SKM-1 treated with dmso at 0.1 percent for 144 hours (cell line): ENCODE measurements around the gene SCAMP2.

Experiments
- DNase-seq: peaks from one replicate; lab custom pipeline; 2025; ENCODE audit not compliant: unreplicated experiment; lab: John Stamatoyannopoulos, UW

Gene SCAMP2

DNA sequence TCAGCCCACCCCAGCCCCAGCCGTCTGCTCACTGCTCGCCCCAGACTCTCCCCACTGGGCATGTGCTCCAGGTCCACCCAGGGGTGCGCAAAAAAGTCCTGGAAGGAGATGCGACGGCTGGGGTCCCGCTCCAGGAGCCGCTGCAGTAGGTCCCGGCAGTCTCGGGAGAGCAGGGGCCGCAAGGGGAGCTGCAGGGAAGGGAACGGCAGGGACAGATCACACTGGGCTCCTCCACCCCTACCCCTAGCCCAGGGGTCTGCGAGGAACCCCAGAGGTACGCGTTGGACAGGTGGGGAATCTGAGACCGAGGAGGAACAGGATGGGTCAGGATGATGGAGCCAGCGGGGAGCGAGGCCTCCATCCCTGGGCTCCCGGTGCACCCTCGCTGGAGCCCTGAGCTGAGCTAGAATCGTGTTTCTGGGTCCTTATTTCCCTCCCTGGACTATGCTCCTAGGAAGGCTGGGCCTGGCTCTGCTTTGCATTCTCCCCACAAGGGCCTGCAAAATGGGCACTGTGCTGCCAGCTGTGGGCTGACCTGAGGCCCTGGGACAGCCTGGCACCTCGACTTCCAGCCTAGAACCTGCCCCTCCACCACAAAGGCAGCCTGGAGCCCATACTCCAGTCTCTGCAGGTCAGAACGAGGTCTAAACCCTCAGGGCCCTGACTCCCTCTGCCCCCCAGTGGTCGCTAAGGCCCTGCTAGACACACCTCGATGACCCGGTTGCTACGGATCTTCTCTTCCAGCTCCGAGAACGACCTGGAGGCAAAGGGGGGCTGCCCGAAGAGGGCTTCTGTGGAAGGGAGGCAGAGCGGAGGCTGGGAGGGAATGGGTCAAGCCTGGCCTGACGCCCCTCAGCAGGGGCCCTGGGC lies 33.4 kb downstream of the SCAMP2 start:
- DNase-seq: no peak

DNA sequence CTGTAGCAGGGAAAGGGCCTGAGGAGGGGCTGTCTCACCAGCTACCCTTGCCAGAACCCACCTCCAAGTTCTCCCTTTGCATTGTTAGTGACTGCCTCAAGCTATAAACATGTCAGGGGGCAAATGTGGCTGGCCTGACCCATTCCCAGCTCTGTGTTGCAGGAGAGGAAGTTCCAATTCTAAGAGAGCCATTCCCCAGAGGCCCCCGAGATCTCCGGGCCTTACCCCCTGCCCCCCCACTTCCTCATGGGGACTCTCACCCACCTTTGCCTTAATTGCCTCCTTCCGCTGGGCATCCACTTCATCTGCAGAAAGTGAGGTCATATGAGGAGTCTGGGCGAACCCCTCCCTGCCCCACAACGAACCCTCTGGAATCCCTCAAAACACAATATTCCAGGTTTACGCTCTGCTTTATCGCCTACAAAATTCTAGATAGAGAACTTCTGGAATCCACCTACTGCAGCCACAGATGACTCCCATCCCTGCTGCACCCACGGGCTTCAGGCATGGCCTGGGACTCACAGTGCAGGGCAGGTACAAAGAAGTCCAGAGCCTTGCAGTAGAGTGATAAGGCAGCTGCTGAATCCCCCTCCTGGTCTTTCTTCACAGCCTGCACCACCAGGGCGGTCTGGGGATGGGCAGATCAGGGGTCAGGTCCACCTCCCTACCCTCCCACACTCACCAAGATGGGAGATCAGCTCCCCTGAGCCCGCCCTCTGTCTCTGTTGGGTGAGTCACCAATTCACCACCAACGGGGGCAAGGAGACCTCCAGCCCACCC lies 34.2 kb downstream of the SCAMP2 start:
- no peak for DNase-seq

DNA sequence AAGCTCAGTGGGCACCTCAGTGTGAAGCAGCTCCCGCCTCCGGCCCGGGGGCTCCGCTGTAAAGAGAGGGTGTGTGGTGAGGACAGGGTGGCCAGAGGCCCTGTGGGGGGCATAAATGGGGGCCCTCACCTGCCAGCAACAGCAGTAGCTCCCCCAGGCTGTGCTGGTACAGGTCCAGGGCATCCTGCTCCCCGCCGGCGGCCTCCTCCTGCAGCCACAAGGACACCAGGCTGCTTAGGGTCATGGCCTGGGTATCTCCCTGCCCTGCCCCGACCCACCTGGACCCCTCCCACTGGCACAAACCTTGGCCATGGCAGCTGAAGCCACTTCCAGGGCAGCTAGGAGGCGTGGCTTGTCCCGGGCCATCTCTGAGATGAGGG lies 35.0 kb downstream of the SCAMP2 start:
- no peak for DNase-seq

- no peak for DNase-seq
These were observed 35.6 kb downstream of the SCAMP2 start for GRCh38 chr15:74837482-74838136.

DNA sequence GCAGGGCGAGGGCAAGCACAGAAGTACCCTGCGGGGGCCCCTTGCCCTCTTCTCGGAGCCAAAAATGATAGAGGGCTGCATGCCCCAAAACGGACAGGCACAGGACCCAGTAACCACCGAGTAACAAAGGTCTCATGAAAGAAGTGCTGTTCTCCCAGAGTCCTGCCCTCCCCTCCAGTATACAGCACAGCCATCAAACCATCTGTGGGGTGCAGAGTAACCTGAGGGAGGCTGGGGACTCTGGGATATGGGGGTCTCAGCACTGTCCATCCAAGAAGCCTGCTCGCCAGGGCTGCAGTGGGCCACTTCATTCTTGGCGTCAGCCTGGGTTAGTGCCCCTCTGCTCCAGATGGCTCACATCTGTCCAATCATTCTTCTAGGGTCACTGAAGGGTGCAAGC lies 36.3 kb downstream of the SCAMP2 start:
- DNase-seq: no peak

DNA sequence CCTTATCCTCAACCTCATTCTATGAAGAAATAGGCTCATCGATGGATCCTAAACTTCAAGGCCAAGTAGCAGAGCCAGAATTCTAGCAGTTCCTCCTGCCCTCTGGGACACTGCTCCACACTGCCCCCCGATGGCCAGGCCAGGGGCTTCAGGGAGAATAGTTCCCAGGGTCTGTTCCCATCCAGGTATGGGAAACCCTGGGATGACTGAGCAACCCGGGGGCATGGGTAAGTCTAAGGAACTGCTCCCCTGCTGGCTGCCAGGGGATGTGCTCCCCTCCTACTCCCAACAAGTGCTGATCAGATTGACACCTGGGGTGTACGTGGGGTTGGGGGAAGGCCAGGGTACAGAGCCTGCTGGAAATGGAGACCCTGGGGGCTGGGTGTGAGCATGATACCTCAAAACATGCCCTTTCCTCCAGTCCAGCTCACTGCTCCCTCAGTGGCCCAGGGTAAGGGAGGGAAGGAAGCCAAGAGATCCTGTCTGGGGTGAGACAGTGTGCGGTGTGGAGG lies 37.8 kb downstream of the SCAMP2 start:
- peak; percentile 26 for DNase-seq

GRCh38 chr15:74833376-74834107 lies 39.6 kb downstream of the SCAMP2 start:
- DNase-seq: no peak

DNA sequence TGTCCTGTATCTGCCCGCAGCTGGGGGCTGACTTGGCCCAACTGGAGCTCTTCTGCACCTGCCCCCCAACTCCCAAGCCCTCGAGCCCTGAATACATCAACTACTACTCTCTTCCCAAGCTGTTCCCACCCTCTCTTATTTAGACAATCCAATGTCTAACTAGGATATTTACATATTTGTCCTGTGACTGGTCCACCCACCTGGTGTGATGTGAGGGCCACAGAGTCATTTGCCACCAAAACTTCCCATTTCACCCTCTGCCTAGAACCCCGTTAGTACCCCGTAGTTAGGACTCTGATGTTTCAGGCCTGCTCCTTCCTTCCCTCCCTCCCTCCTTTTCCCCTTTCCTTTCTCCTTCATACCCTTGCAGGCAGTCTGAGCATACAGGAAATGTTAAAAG lies 40.3 kb downstream of the SCAMP2 start:
- DNase-seq: no peak

GRCh38 chr15:74831813-74832495 lies 41.2 kb downstream of the SCAMP2 start:
- DNase-seq: no peak

GRCh38 chr15:74830868-74831267 lies 42.3 kb downstream of the SCAMP2 start:
- DNase-seq: no peak

- no peak for DNase-seq
These were observed 43.2 kb downstream of the SCAMP2 start for GRCh38 chr15:74829991-74830390.

GRCh38 chr15:74829486-74829885 lies 43.7 kb downstream of the SCAMP2 start:
- no peak for DNase-seq

DNA sequence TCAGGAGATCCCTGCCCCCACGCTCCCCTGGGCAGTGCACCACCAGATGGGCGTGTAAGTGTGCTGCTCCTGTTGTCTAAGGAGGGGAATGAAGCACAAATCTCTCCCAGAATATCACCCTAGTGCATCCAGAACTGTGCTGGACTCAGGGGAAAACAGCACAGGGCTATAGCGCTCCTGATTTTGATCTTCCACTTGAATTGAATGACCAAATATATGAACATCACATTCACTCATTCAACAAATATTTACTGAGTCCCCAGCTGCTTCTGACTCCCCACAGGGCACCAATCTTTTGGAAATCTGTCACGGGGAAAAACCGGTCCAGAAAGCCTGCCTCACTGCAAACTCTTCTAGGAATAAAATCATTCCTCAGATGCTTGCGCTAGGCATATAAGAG lies 44.3 kb downstream of the SCAMP2 start:
- DNase-seq: no peak

DNA sequence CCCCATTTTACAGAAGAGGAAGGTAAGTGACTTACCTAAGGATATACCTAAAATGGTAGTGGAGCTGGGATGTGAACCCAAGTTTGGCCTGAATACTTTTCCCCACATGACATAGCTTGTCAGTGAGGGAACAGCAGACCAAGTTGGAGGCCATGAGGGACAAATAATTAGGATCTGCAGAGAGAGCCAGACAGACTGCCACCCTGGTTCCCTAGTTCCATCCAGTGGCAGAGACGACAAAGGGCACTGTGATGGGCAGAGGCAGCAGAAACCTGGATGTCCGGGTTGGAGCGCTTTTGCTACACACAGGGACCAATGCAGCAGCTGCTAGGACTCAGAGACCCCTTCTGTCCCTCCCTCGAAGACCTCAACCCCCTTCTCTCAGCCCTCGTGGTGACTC lies 45.6 kb downstream of the SCAMP2 start:
- no peak for DNase-seq

GRCh38 chr15:74826921-74827320 lies 46.2 kb downstream of the SCAMP2 start:
- DNase-seq: no peak

DNA sequence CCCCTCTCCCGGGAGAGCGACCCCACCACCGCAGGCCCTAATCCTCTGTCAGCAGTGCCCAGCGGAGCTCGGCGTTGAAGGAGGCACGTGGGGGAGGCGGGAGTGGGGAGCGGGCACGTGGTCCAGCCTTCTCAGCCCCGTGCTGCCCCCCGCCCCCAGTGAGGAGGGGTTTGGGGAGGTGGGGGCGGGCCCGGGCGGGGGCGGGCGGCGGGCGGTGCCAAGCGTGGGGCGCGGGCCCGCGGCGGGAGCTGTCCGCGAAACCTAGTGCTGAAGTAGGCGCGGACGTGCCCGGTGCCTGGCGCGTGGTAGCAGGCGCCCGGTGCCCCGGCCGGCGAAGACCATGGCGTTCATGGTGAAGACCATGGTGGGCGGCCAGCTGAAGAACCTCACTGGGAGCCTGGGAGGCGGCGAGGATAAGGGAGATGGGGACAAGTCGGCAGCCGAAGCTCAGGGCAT lies 46.8 kb downstream of the SCAMP2 start, which contains the start of gene CPLX3:
Gene CPLX3 (plus strand): TSS at position 264 of the 456 bp plus-strand sequence. CDS start 77 bp downstream, at position 341.
- DNase-seq: no peak

GRCh38 chr15:74825866-74826265 lies 47.3 kb downstream of the SCAMP2 start:
- no peak for DNase-seq

- no peak for DNase-seq
These were observed 48.2 kb downstream of the SCAMP2 start for GRCh38 chr15:74824976-74825375.

- DNase-seq: no peak
These were observed 49.8 kb downstream of the SCAMP2 start for GRCh38 chr15:74823324-74823723.

DNA sequence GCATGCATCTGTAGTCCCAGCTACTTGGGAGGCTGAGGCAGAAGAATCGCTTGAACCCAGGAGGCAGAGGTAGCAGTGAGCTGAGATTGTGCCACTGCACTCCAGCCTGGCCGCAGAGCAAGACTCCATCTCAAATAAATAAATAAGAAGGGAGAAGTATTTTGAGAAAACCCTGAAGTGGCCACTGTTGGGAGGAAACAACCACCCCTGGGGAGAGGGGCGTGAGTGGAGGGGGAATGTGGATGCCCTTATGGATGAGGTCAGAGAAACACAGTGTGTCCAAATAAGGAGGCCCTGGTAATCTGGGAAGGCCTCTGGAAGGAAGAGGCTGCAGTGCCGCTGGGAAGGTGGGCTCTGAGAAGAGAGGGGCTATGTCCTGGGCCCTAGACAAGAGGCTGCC lies 50.9 kb downstream of the SCAMP2 start:
- DNase-seq: no peak
